ENCODE measurements around the gene CDKL2.

GRCh38 chr4:75637827-75638226 is 7.5 kb upstream of the CDKL2 start:
- TF ChIP-seq CTCF (conservative IDR thresholded peaks at IDR 0.05; ENCODE audit: low read depth in 2 of 2): no peak
- no peak for TF ChIP-seq JUNB (IDR thresholded peaks at IDR 0.05; ENCODE audit: unreplicated experiment)
- TF ChIP-seq REST (IDR thresholded peaks at IDR 0.05; ENCODE audit: unreplicated experiment): no peak
